ENCODE results near the gene FAM50B. TPM values are rescaled to one million over a fixed set of nuclear protein-coding genes. Genes with fewer than 3 reads are reported as not detected.

Gene FAM50B
- total and polyA plus RNA-seq, 2 of the 13 experiments (the other 11 are each of a cell fraction or from before 2014, with no cell fraction given), result 0.05 TPM; not detected in 1

GRCh38 chr6:3848925-3849605 is at the start of gene FAM50B (continued):
- TF ChIP-seq CHCHD3 (CRISPR knock-in tag; IDR thresholded peaks at IDR 0.05) (no peak), ZNF687 (CRISPR knock-in tag; IDR thresholded peaks at IDR 0.05) (peak; percentile 47; the same call in 1 of the 2 replicates), ZNF768 (CRISPR knock-in tag; IDR thresholded peaks at IDR 0.05) (0 out of 2 replicates have a peak, but pooled peaks have one; percentile 34), TBX2 (CRISPR knock-in tag; IDR thresholded peaks at IDR 0.05; ENCODE audit: borderline replicate concordance) (0 out of 2 replicates have a peak, but pooled peaks have one; percentile 19), HOXA3 (CRISPR knock-in tag; IDR thresholded peaks at IDR 0.05) (peak; percentile 66; the same call in 1 of the 2 replicates), HNRNPK (IDR thresholded peaks at IDR 0.05; ENCODE audit: low read depth, low read length, poor library complexity, severe bottlenecking) (no peak), BCL6 (CRISPR knock-in tag; IDR thresholded peaks at IDR 0.05) (peak; percentile 20; the same call in 1 of the 2 replicates), PHF20 (CRISPR knock-in tag; IDR thresholded peaks at IDR 0.05) (no peak), DNMT1 (CRISPR knock-in tag; IDR thresholded peaks at IDR 0.05) (peak; percentile 44; the same call in 1 of the 2 replicates), ZBTB38 (CRISPR knock-in tag; IDR thresholded peaks at IDR 0.05) (peak; percentile 82), RAD21 (CRISPR knock-in tag; IDR thresholded peaks at IDR 0.05) (peak; percentile 96), ESRRA (CRISPR knock-in tag; IDR thresholded peaks at IDR 0.05; ENCODE audit: low read depth) (no peak), SOX6 (IDR thresholded peaks at IDR 0.05) (no peak), SOX6 (CRISPR knock-in tag; IDR thresholded peaks at IDR 0.05) (no peak), HNRNPUL1 (IDR thresholded peaks at IDR 0.05; ENCODE audit: low read depth, low read length) (no peak), GRHL1 (CRISPR knock-in tag; conservative IDR thresholded peaks at IDR 0.05) (no peak), ELF1 (CRISPR knock-in tag; IDR thresholded peaks at IDR 0.05) (peak; percentile 72), IKZF1 (IDR thresholded peaks at IDR 0.05) (no peak), SSRP1 (CRISPR knock-in tag; IDR thresholded peaks at IDR 0.05) (no peak), CTCF (CRISPR knock-in tag; IDR thresholded peaks at IDR 0.05) (peak; percentile 74), SNAPC5 (CRISPR knock-in tag; IDR thresholded peaks at IDR 0.05; ENCODE audit: borderline replicate concordance) (no peak)

Measured in HepG2 (cell line).